Esophagus muscularis mucosa (tissue), 4 donors: ENCODE data around the gene CHRM4. TPM values are rescaled to one million over a fixed set of nuclear protein-coding genes. Genes with fewer than 3 reads are reported as not detected.
"Not testable (repeated sequence)": the region's sequence is repeated elsewhere in the genome, so short reads cannot be mapped to it uniquely, and the experiment has no call there.

ENCODE experiments used
- DNase-seq: peaks from one replicate; pipeline ENCODE4 v3.0.0-alpha.2; 2017; ENCODE audit errors: extremely low spot score
- H3K27ac ChIP-seq, 4 donors: fragments of 200-600 bp; sonication (generic); replicated peaks in 1 of 4; 1 replicate in 3 of 4; 2 replicates in 1 of 4; pipeline ENCODE4 v1.5.1; 2016 to 2019; ENCODE audit warnings: mild to moderate bottlenecking in 1 of 4
- H3K27me3 ChIP-seq, 4 donors: fragments of 200-600 bp; sonication (generic); one replicate each; pipeline versions ENCODE4 v1.5.1 to v1.6.0; 2016 to 2019
- H3K36me3 ChIP-seq, 4 donors: fragments of 200-600 bp; sonication (generic); one replicate each; pipeline ENCODE4 v1.5.1; 2016 to 2019
- H3K4me1 ChIP-seq, 4 donors: fragments of 200-600 bp; sonication (generic); one replicate each; pipeline ENCODE4 v1.5.1; 2016 to 2019
- H3K4me3 ChIP-seq, 4 donors: fragments of 200-600 bp; sonication (generic); 1 replicate in 2 of 4; 2 replicates in 2 of 4; pipeline ENCODE4 v1.5.1; 2016 to 2019; ENCODE audit warnings: mild to moderate bottlenecking in 4 of 4, moderate library complexity in 1 of 4
- H3K9me3 ChIP-seq, 4 donors: fragments of 200-600 bp; sonication (generic); 1 replicate in 3 of 4; 2 replicates in 1 of 4; pipeline ENCODE4 v1.5.1; 2016 to 2019
- EP300 ChIP-seq: sonication (generic); formaldehyde crosslinking; IDR thresholded peaks from one replicate; pipeline ENCODE4 v1.6.1; 2017; ENCODE audit warnings: antibody characterized with exemption
- POLR2A ChIP-seq: fragments of 450-650 bp; IDR thresholded peaks from one replicate; pipeline ENCODE4 v1.6.1; 2017; ENCODE audit warnings: antibody characterized with exemption, moderate library complexity, mild to moderate bottlenecking, low read depth
- POLR2AphosphoS5 ChIP-seq, 2 donors: sonication (generic); formaldehyde crosslinking; IDR thresholded peaks; one replicate each; pipeline ENCODE4 v1.6.1; 2017; ENCODE audit warnings: antibody characterized with exemption in 2 of 2
- WGBS: methylation state at CpG from one replicate; pipeline ENCODE4 v1.1.5; 2018; 5-methylcytosine and 5-hydroxymethylcytosine counted together
- intact Hi-C: fragments of 100-400 bp; cut with DNase I; formaldehyde crosslinking; loops from one replicate; pipeline ENCODE4 v1.15.1; 2023
- total RNA-seq, 4 donors: library from RNA; depleted of rRNA; stranded (reverse); fragments of >200 nt; gene quantifications; one replicate each; pipeline versions ENCODE4 v1.1.0 to v1.2.1, GENCODE V29; 2016
- TF ChIP-seq, protein P1 (sequence below), 3 experiments: fragments of 200-600 bp in 2 of 3; fragments of 450-650 bp in 1 of 3; sonication (generic) in 2 of 3; IDR thresholded peaks; one replicate each; pipeline ENCODE4 v1.5.1; 2017 to 2019; ENCODE audit warnings: antibody characterized with exemption in 3 of 3, mild to moderate bottlenecking in 2 of 3, moderate library complexity in 1 of 3

CHRM4 gene
- total RNA-seq, 4 donors from 2014 or later = 0.34 to 1.5 (median 1.0) TPM

DNA sequence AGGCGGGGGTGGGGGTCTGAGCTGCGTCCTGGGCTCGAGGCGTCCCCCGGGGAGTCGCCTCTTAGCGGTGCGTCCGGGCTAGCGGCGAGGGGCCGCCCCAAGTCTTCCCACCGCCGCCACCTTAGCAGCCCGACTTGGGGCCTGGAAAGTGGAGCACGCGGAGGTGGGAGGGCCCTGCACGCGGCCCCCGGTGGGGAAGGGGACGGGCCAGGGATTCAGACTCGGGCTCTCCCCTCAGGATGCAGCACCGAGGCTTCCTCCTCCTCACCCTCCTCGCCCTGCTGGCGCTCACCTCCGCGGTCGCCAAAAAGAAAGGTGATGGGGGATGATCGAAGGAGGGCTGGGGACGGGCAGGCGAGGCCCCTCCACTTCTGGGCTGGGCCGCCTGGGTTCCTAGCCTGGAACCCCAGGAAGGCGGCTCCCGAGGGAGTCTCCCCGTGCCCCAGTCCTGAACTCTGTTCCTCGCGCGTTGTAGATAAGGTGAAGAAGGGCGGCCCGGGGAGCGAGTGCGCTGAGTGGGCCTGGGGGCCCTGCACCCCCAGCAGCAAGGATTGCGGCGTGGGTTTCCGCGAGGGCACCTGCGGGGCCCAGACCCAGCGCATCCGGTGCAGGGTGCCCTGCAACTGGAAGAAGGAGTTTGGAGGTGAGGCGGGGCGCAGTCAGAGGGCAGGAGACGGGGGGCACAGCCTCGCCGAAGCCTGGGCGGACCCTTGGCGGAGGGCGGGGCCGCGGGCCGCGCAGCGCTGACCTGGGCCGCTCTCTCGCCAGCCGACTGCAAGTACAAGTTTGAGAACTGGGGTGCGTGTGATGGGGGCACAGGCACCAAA lies 9.5 kb downstream of the CHRM4 start:
- Histone ChIP-seq H3K27me3 (peaks cover 0 to 66% (median 25%) of the 10 kb centered on the region in 4 donors), H3K27ac (peak overlapping the region in 1 of 4 donors; percentile 79), H3K4me3 (peak overlapping the region; percentile 63 to 74 (median 66)), H3K9me3 (no peaks in the 10 kb centered on the region), H3K36me3 (peaks cover under 1 to 15% (median 14%) of the 10 kb centered on the region in 4 donors), H3K4me1 (peaks cover 12 to 42% (median 35%) of the 10 kb centered on the region in 4 donors)
- no peak for DNase-seq
- 0% methylated on average over 12 of the region's 66 CpGs for WGBS
- no peak for TF ChIP-seq POLR2A
- no peak for TF ChIP-seq POLR2AphosphoS5 (IDR thresholded peaks at IDR 0.05)
- TF ChIP-seq EP300 = no peak
- intact Hi-C loops = no loop called here

DNA sequence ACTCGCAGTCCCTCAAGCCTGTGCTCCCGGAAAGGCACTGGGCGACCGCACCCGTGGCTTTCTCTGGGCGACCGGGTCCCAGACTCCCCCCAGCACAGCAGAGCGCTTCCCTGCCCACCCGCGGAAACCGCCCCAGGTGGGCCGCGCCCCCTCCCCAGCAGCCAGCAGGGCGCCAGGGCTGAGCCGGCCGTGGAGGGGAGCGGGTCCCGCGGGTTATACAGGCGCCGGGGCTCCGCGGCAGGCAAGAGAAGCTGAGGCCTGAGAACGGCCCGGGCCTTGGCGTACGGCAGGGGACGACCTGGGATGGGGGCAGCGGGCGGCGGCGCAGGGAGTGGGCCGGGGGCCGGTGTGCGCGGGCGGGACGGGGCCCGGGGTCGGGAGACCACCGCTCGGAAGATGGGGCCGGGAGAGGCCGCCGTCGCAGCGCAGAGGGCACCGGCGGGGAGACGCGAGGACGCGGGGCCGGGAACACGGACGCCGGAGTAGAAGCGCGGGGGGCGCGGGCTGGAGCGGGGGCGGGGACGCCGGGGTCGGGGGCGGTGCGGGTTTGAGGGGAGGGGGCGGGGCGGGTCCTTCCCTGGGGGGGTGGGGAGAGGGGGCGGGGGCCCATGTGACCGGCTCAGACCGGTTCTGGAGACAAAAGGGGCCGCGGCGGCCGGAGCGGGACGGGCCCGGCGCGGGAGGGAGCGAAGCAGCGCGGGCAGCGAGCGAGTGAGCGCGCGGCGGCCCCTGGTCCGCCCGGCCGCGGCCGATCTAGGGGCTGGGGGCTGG lies 10.3 kb downstream of the CHRM4 start, which contains the start of gene MDK:
Gene MDK, plus strand, starts transcription at position 622 of the 771 bp plus-strand sequence. CDS start 389 bp downstream, outside the sequence.
- Histone ChIP-seq H3K27me3 (peaks cover 0 to 58% (median 25%) of the 10 kb centered on the region in 4 donors), H3K4me3 (peak within 1 kb of the TSS; percentile 63 to 74 (median 66)), H3K9me3 (no peaks in the 10 kb centered on the region), H3K27ac (peak within 1 kb of the TSS; percentile 57 to 80 (median 76)), H3K4me1 (peaks cover 12 to 42% (median 35%) of the 10 kb centered on the region in 4 donors), H3K36me3 (peaks cover 8 to 23% (median 22%) of the 10 kb centered on the region in 4 donors)
- intact Hi-C loops = no loop called here
- TF ChIP-seq, protein P1, sequence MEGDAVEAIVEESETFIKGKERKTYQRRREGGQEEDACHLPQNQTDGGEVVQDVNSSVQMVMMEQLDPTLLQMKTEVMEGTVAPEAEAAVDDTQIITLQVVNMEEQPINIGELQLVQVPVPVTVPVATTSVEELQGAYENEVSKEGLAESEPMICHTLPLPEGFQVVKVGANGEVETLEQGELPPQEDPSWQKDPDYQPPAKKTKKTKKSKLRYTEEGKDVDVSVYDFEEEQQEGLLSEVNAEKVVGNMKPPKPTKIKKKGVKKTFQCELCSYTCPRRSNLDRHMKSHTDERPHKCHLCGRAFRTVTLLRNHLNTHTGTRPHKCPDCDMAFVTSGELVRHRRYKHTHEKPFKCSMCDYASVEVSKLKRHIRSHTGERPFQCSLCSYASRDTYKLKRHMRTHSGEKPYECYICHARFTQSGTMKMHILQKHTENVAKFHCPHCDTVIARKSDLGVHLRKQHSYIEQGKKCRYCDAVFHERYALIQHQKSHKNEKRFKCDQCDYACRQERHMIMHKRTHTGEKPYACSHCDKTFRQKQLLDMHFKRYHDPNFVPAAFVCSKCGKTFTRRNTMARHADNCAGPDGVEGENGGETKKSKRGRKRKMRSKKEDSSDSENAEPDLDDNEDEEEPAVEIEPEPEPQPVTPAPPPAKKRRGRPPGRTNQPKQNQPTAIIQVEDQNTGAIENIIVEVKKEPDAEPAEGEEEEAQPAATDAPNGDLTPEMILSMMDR (IDR thresholded peaks at IDR 0.05) = no peak
- no peak for TF ChIP-seq EP300
- TF ChIP-seq POLR2AphosphoS5 (IDR thresholded peaks at IDR 0.05) = no peak
- TF ChIP-seq POLR2A = no peak
- 1% methylated on average over 42 of the region's 96 CpGs for WGBS
- DNase-seq = no peak

DNA sequence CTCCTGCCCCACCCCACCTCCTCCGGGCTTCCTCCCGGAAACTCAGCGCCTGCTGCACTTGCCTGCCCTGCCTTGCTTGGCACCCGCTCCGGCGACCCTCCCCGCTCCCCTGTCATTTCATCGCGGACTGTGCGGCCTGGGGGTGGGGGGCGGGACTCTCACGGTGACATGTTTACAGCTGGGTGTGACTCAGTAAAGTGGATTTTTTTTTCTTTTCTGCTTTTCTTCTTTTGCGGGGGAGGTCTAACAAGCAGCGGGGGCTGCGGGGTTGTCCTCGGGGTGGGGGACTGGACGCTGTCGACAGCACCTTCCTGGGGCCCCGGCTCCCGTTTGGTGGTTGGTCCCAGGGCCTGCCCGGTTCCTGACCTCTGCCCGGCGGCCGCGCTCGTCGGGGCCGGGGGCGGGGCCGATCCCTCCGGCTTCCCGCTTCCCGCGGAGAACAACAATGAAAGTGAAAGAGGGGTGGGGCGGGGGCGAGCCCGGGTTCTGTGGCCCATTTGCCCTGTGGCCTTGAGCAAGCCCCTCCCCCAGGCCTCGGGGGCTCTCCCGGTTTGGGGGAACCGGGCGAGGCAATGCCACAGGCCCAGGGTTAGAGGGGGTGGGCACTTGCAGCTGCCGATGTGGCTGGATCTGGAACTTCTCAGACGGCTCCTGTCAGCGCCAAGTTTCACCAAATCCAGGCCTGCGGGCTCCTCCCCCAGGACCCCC lies 11.1 kb downstream of the CHRM4 start:
- intact Hi-C loops = no loop called here
- peaks cover 0 to 50% (median 25%) of the 10 kb centered on the region in 4 donors for H3K27me3 ChIP-seq
- DNase-seq = peak; percentile 86

DNA sequence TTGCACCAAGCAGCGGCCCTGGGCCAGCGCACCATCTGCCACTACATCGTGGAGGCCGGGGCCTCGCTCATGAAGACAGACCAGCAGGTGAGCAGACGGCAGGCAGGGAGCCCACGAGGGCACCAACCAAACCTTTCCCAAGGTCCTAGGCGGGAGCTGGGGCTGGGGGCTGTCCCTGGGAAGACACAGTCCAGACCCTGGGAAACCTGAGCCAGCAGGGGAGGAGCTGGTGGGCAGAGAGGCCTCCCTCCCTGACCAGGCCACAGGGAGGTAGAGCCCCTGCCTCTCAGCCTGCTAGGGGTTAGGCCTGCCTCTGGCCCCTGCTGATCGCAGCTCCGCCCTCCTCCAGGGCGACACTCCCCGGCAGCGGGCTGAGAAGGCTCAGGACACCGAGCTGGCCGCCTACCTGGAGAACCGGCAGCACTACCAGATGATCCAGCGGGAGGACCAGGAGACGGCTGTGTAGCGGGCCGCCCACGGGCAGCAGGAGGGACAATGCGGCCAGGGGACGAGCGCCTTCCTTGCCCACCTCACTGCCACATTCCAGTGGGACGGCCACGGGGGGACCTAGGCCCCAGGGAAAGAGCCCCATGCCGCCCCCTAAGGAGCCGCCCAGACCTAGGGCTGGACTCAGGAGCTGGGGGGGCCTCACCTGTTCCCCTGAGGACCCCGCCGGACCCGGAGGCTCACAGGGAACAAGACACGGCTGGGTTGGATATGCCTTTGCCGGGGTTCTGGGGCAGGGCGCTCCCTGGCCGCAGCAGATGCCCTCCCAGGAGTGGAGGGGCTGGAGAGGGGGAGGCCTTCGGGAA lies 11.9 kb downstream of the CHRM4 start:
- H3K9me3 ChIP-seq, intact Hi-C loops: not testable (repeated sequence)
- WGBS = 25% methylated on average over 4 of the region's 36 CpGs
- peak; percentile 86 for DNase-seq
- H3K36me3 ChIP-seq = peaks cover 23 to 39% (median 37%) of the 10 kb centered on the region in 4 donors
- peaks cover 12 to 42% (median 35%) of the 10 kb centered on the region in 4 donors for H3K4me1 ChIP-seq
- H3K27ac ChIP-seq = peak overlapping the region; percentile 57 to 80 (median 76)
- H3K27me3 ChIP-seq = peaks cover 0 to 42% (median 23%) of the 10 kb centered on the region in 4 donors
- peak overlapping the region; percentile 63 to 74 (median 66) for H3K4me3 ChIP-seq

More for the DNA sequence above, 11.1 kb downstream of the CHRM4 start:
- Histone ChIP-seq H3K27ac (peak overlapping the region; percentile 57 to 80 (median 76)), H3K36me3 (peaks cover 15 to 31% (median 29%) of the 10 kb centered on the region in 4 donors), H3K4me3 (peak overlapping the region; percentile 63 to 74 (median 66)), H3K4me1 (peaks cover 12 to 42% (median 35%) of the 10 kb centered on the region in 4 donors), H3K9me3 (no peaks in the 10 kb centered on the region)
- WGBS = under 1% methylated on average over 18 of the region's 45 CpGs
- TF ChIP-seq POLR2A (no peak), POLR2AphosphoS5 (IDR thresholded peaks at IDR 0.05) (peak; percentile 17 to 45), EP300 (no peak)
- TF ChIP-seq, protein P1 (IDR thresholded peaks at IDR 0.05) = no peak
